GM12892 (cell line): Measurements from ENCODE around the gene EEF1AKMT3.

ENCODE experiments used
- POLR2A ChIP-seq: IDR thresholded peaks from 2 replicates; pipeline ENCODE4 v1.6.1; 2011; ENCODE audit warnings: low read depth, low read length, control low read depth
- POLR2AphosphoS5 ChIP-seq: IDR thresholded peaks from 2 replicates; pipeline ENCODE4 v1.6.1; 2011; ENCODE audit warnings: low read depth, low read length, control low read depth

DNA sequence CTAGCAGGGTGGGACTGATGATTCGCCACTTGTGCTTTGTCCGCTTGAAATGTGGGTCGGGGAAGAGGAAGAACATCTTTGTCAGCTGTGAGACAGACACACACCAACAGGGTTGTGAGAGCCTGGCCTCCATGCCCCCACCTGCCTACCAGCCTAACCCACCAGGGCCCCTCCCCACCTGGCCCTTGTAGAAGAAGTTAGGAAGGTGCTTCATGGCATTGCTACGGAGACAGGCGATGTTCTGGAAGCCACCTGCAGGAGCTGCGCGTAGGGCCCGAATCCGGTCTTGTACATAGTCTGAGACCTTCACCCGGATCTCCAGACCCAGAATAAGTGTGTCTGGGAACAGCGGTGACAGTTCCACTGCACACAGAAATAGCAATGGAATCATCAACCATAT, 2.8 kb upstream of the EEF1AKMT3 start:
- no peak for TF ChIP-seq POLR2AphosphoS5
- no peak for TF ChIP-seq POLR2A
